Measurements from ENCODE around the gene SPG7.

GRCh38 chr16:89553733-89554132 lies 45.5 kb downstream of the SPG7 start:
- TF ChIP-seq CTCF (IDR thresholded peaks at IDR 0.05; ENCODE audit: low read length): no peak
- no peak for TF ChIP-seq EZH2 (IDR thresholded peaks at IDR 0.05; ENCODE audit: borderline replicate concordance, low read length)
